Gastrocnemius medialis (tissue), 4 donors: ENCODE measurements around the gene CCDC74A.

Source experiments
- POLR2A ChIP-seq, 2 donors: fragments of 450-650 bp; IDR thresholded peaks; one replicate each; pipeline ENCODE4 v1.6.1; 2017; ENCODE audit warnings: antibody characterized with exemption in 2 of 2, mild to moderate bottlenecking in 2 of 2, moderate library complexity in 2 of 2
- TF ChIP-seq, protein P1 (sequence below), 5 experiments: fragments of 450-650 bp in 3 of 5; fragments of 200-600 bp in 2 of 5; sonication (generic) in 2 of 5; IDR thresholded peaks in 4 of 5; conservative IDR thresholded peaks in 1 of 5; 1 replicate in 4 of 5; 2 replicates in 1 of 5; pipeline ENCODE4 v1.5.1; 2016 to 2019; ENCODE audit warnings: antibody characterized with exemption in 5 of 5, mild to moderate bottlenecking in 3 of 5, moderate library complexity in 3 of 5

- TF ChIP-seq, protein P1, sequence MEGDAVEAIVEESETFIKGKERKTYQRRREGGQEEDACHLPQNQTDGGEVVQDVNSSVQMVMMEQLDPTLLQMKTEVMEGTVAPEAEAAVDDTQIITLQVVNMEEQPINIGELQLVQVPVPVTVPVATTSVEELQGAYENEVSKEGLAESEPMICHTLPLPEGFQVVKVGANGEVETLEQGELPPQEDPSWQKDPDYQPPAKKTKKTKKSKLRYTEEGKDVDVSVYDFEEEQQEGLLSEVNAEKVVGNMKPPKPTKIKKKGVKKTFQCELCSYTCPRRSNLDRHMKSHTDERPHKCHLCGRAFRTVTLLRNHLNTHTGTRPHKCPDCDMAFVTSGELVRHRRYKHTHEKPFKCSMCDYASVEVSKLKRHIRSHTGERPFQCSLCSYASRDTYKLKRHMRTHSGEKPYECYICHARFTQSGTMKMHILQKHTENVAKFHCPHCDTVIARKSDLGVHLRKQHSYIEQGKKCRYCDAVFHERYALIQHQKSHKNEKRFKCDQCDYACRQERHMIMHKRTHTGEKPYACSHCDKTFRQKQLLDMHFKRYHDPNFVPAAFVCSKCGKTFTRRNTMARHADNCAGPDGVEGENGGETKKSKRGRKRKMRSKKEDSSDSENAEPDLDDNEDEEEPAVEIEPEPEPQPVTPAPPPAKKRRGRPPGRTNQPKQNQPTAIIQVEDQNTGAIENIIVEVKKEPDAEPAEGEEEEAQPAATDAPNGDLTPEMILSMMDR (IDR thresholded peaks at IDR 0.05 in 4 of 5, conservative IDR thresholded peaks at IDR 0.05 in 1 of 5), result no peak
- no peak for TF ChIP-seq POLR2A (IDR thresholded peaks at IDR 0.05)
Observed at GRCh38 chr2:131580187-131580586, 52.5 kb downstream of the CCDC74A start.
